Activated naive CD8-positive, alpha-beta T cell treated with anti-CD3 and anti-CD28 coated beads, Interleukin-2, amount 10 ng/mL, durations not matched to agents 7 days and 5 days (primary cell): ENCODE data around the gene CGB7. TPM values are rescaled to one million over a fixed set of nuclear protein-coding genes. Genes with fewer than 3 reads are reported as not detected.
"Not testable (repeated sequence)": the region's sequence is repeated elsewhere in the genome, so short reads cannot be mapped to it uniquely, and the experiment has no call there.

Experiments used
- ATAC-seq: fragments of 150-1000 bp; cut with Tn5 transposase; one replicate; pipeline ENCODE4 v1.10.0; 2021; ENCODE audit warnings: low read depth, moderate library complexity
- POLR2A ChIA-PET: fragments of 350-600 bp; sonication (Branson Sonifier 250); formaldehyde crosslinking; loops from one replicate; lab custom pipeline; 2021; ENCODE audit warnings: antibody characterized with exemption; lab: Charles Lee
- DNase-seq: peaks from one replicate; pipeline ENCODE4 v3.0.0; 2021
- H3K27ac Mint-ChIP-seq: one replicate; pipeline ENCODE4 v1.8.0; 2022; ENCODE audit warnings: mild to moderate bottlenecking, mixed read lengths
- H3K27me3 Mint-ChIP-seq: one replicate; pipeline ENCODE4 v1.8.0; 2022; ENCODE audit warnings: mild to moderate bottlenecking, moderate library complexity, mixed read lengths
- H3K36me3 Mint-ChIP-seq: one replicate; pipeline ENCODE4 v1.8.0; 2021; ENCODE audit warnings: mild to moderate bottlenecking, mixed read lengths
- H3K4me1 Mint-ChIP-seq: one replicate; pipeline ENCODE4 v1.8.0; 2021; ENCODE audit warnings: mixed read lengths
- H3K4me3 Mint-ChIP-seq: one replicate; pipeline ENCODE4 v1.8.0; 2022; ENCODE audit warnings: mild to moderate bottlenecking, moderate library complexity, mixed read lengths
- H3K9me3 Mint-ChIP-seq: one replicate; pipeline ENCODE4 v1.8.0; 2021; ENCODE audit warnings: mixed read lengths
- total RNA-seq, 2 experiments: library from RNA; stranded (reverse); gene quantifications; one replicate each; pipeline ENCODE4 v1.2.3, GENCODE V29; 2021

The CGB7 gene
- total RNA-seq, 2 experiments from 2014 or later = not detected

DNA sequence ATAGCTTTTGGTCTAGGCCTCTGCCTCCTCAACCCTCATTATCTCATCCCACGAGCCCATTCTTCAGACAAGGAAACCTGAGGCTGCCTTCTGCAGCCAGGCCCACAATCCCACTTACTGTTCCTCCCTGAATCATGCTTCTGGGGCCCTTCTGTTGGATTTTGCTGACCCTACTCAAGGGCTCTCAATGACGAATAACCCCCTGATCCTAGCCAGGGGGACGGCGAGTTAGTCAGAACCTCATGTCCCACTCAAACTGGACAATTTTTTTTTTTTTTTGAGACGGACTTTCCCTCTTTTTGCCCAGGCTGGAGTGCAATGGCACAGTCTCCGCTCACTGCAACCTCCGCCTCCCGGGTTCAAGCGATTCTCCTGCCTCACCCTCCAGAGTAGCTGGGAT is 35.4 kb downstream of the CGB7 start:
- no peaks in the 10 kb centered on the region for H3K9me3 Mint-ChIP-seq
- no peak overlapping the region for H3K27ac Mint-ChIP-seq

DNA sequence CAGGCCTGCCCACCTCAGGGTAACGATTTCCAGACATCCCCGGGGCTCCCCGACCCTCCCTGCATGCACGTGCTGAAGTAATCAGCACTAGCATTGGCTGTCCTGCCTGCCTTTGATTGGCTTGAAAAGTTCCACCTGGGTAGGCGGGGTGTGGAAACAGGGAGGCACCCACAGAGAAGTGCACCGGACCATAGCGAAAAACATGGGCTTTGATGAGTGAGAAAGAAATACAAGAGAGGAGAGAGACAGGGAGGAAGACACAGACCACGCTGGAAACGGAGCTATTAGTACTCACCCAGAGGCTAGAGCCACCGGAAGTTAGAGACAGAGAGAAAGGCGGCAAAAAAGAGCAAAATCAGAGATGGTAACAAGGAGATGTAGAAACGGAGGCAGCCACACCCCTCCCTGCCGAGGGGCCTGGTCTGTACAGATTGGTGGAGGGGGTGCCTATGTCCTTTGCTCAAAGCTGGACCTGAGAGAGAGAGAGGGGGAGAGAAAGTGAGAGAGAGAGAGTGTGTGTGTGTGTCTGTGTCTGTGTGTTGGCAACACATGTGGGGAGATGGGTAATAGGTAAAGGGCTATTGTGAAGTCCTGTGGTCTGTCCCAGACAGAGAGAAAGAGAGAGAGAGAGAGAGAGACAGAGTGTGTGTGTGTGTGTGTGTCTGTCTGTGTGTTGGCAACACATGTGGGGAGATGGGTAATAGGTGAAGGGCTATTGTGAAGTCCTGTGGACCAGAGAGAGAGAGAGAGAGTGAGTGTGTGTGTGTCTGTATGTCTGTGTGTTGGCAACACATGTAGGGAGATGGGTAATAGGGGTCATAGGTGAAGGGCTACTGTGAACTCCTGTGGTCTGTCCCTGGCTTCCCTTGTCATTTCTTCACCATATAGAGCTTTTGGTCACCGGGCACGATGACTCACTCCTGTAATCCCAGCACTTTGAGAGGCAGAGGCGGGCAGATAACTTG is 36.3 kb downstream of the CGB7 start:
- DNase-seq = no peak
- H3K4me3 Mint-ChIP-seq = no peak overlapping the region
- POLR2A ChIA-PET = no interaction called here
- peaks cover 22% of the 10 kb centered on the region for H3K27me3 Mint-ChIP-seq
- H3K9me3 Mint-ChIP-seq = no peaks in the 10 kb centered on the region
- H3K4me1 Mint-ChIP-seq = peaks cover 22% of the 10 kb centered on the region
- no peaks in the 10 kb centered on the region for H3K36me3 Mint-ChIP-seq
- peak overlapping the region; percentile 32 for H3K27ac Mint-ChIP-seq
- ATAC-seq = no peak

More for the DNA sequence above, 35.4 kb downstream of the CGB7 start:
- H3K27me3 Mint-ChIP-seq = peaks cover 22% of the 10 kb centered on the region
- POLR2A ChIA-PET = interaction anchor here (0.6 kb wide), 2 partner anchors 403 to 752 kb away, joined by 3 to 5 read pairs; partner anchors contain the start of gene GFY
- no peak for ATAC-seq
- DNase-seq = no peak
- no peak overlapping the region for H3K4me3 Mint-ChIP-seq
- peaks cover 22% of the 10 kb centered on the region for H3K4me1 Mint-ChIP-seq
- no peaks in the 10 kb centered on the region for H3K36me3 Mint-ChIP-seq

DNA sequence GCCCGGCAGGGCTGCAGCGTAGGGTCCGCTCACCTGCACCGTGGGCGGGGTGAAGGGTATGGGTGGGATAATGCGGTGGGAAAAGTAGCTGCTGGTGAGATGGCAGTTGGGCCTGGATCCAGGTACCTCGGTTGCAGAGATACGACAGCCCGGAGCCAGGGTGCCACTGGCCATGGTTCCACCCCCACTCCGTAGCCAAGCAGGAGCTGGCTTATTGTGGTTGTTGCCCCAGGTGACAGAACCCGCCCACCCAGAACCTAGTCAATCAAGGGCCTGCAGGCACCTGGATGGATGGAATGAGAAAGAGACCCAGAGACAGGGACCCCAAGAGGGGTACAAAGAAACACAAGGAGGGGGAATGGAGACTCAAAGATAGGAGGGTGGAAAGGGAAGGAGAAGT is 37.2 kb downstream of the CGB7 start:
- H3K27ac Mint-ChIP-seq = no peak overlapping the region
- H3K27me3 Mint-ChIP-seq = peaks cover 22% of the 10 kb centered on the region

DNA sequence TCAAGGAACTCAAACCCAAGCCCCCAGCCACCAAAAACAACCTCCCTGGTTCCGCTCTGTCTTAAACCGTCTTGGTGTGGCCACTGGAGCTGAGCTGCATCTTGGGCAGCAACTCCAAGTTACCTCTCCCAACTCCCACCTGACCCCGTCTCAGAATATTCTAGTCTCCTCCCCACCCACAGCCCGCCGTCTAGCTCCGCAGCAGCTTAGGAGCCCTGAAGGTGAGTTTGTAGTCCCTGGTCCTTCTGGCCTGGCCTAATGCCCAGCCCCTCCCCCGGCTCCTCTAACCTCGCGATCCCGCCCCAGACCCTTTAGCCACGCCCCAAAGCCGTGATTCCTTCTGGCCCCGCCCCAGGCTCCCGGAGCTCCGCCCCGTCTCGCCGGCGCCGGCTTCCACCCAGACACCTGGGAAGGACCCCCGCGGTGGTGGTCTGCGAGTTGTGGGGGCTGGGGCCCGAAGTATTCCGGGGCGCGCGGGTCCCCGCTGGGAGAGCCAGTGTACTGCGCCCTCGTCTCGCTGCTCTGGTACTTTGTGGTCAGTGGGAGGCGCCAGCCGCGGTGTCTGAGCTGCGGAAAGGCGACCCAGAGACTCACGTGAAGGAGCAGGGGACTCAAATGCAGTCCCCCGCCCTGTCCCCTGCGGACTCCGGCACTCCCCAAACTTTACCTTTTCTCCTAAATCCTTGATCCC is 38.2 kb downstream of the CGB7 start:
- peaks cover 22% of the 10 kb centered on the region for H3K4me1 Mint-ChIP-seq
- peak overlapping the region; percentile 81 for H3K4me3 Mint-ChIP-seq
- peaks cover 22% of the 10 kb centered on the region for H3K27me3 Mint-ChIP-seq
- H3K27ac Mint-ChIP-seq = peak overlapping the region; percentile 64
- POLR2A ChIA-PET = interaction anchor here (0.6 kb wide), 1 partner anchor 25 kb away, joined by 4 read pairs; the partner anchor contains the start of gene RUVBL2
- ATAC-seq (peak; percentile 19), DNase-seq (peak; percentile 76)
- H3K36me3 Mint-ChIP-seq = no peaks in the 10 kb centered on the region
- no peaks in the 10 kb centered on the region for H3K9me3 Mint-ChIP-seq

More for the DNA sequence above, 37.2 kb downstream of the CGB7 start:
- H3K9me3 Mint-ChIP-seq = no peaks in the 10 kb centered on the region
- H3K4me3 Mint-ChIP-seq = no peak overlapping the region
- peaks cover 22% of the 10 kb centered on the region for H3K4me1 Mint-ChIP-seq
- DNase-seq = no peak
- H3K36me3 Mint-ChIP-seq = no peaks in the 10 kb centered on the region
- POLR2A ChIA-PET = interaction anchor here (0.6 kb wide), 1 partner anchor 26 kb away, joined by 4 read pairs; the partner anchor contains the start of gene RUVBL2
- ATAC-seq = no peak

DNA sequence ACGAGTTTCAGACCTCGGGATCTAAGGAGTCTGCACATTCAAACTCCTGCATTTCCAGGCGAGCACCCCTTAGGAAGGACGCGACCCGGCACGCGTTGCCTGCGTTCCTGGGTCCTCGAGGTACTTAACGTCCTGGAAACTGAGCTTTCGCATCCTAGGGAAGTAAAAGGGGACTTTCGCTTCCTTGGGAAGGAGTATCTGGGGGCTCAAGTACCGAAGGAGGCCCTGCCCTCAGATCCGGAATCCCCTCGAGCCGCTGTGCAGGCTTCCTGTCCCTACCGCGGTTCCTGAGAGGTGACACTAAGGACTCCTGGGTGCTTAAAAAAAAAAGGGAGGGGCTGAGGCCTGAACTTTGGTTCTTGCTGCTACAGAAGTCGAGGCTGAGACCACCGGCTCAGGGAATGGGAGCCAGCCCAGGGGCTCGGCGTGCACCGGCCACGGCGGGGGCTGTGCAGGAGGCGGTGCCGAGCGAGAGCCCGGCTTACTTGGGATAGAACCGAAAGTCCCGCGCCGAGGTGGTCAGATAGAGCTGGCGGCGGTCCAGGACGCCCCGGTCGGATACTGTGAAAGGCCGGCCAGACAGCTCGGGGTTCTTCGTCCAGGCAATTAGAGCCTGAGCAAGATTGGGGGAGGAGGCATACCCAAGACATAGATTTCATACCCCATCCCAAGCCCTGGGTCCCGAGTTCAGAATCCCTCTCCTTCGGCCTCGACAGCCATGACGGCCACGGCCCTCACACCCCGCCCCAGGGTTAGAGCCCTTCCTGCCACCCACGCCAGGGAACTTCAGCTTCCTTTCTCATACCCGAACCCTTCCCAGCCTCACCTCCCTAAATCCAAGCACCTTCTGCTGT is 38.9 kb downstream of the CGB7 start:
- Mint-ChIP-seq H3K4me1 (peaks cover 22% of the 10 kb centered on the region), H3K4me3 (peak overlapping the region; percentile 81), H3K27ac (peak overlapping the region; percentile 64), H3K27me3 (peaks cover 22% of the 10 kb centered on the region)
- DNase-seq (peak; percentile 46), ATAC-seq (peak; percentile 20)
- POLR2A ChIA-PET = interaction anchor here (0.7 to 1.3 kb wide), 3 partner anchors 25 to 316 kb away, joined by 3 to 5 read pairs (median 3); partner anchors contain the start of genes CD37, GYS1 and RUVBL2
- not testable (repeated sequence) for H3K9me3 Mint-ChIP-seq, H3K36me3 Mint-ChIP-seq

DNA sequence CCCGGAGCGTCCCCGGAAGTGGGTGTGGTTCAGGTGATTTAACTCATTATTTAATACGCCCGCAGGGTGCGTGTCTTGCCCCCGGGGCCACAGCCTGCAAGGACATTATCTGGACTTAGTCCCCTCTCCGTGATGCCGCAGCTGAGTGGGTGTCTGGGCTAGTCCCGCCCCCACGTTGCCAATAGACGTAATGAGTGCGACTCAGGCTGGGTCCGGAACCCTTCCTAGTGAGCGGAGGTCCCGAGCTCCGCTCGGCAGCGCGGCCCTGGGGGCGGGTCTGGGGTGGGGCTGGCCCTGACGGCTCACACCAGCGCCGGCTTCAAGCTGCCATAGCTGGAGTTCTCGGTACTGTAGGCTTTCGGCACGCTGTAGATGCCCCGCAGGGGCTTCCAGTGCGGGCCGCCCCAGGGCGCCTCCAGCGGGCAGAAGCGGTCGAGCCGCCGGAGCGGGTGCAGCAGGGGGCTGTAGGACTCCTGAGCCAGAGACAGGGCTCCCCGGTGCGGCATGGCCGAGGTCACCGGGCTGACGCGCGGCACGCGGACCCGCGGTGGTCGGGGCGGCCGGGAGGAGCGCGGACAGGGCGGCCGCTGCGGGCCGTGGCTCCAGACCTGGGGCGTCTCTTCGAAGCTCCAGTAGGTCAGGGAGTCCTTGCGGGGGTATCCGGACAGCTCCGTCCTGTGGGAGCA is 39.7 kb downstream of the CGB7 start:
- Mint-ChIP-seq H3K4me1 (peaks cover 22% of the 10 kb centered on the region), H3K9me3 (no peaks in the 10 kb centered on the region), H3K27me3 (peaks cover 22% of the 10 kb centered on the region), H3K4me3 (peak overlapping the region; percentile 81), H3K27ac (no peak overlapping the region), H3K36me3 (no peaks in the 10 kb centered on the region)
- POLR2A ChIA-PET = interaction anchor here (0.6 to 1.3 kb wide), 6 partner anchors 24 to 317 kb away, joined by 3 to 5 read pairs (median 3); partner anchors contain the start of genes CD37, GYS1 and RUVBL2
- peak; percentile 78 for DNase-seq
- ATAC-seq = peak; percentile 85

DNA sequence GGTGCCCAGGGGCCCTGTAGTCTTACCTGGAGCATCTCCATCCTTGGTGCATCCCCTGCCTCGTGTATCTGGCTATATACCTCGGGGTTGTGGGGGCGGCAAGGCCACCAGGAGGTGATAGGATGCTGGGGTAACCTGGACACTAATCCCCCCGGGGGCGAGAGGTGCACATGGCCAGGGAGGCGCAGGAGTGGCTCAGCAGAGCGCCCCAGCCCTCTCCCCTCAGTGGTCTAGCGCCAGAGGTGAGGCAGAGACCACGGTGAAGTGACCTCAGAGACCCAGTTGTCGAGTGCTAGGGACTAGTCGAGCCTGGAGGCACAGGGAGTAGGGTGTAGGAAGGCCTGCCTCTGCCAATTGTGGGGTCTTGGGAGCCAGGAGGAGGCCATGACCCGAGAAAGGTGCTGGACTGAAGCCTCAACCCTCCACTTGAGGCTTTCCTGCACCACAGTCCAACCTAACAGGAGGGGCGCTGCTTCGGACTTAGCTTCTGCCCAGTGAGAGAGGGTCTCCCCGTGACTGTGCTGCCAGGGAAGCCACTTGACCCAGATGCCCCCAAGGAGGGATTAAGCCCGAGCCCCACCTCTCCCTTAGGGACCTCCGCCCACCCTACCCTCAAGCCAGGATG is 40.4 kb downstream of the CGB7 start, which contains the start of gene LHB:
Gene LHB, minus strand, starts transcription at position 51 of the 625 bp plus-strand sequence. Its CDS starts 10 bp downstream, at position 41.
- ATAC-seq (no peak), DNase-seq (no peak)
- Mint-ChIP-seq H3K9me3 (no peaks in the 10 kb centered on the region), H3K4me1 (peaks cover 22% of the 10 kb centered on the region), H3K4me3 (peak within 1 kb of the TSS; percentile 81), H3K27me3 (peaks cover 22% of the 10 kb centered on the region), H3K36me3 (no peaks in the 10 kb centered on the region), H3K27ac (no peak within 1 kb of the TSS)
- POLR2A ChIA-PET = interaction anchor here (0.6 to 1.3 kb wide), 4 partner anchors 24 to 223 kb away, joined by 3 to 5 read pairs (median 3); partner anchors contain the start of genes GYS1 and RUVBL2

DNA sequence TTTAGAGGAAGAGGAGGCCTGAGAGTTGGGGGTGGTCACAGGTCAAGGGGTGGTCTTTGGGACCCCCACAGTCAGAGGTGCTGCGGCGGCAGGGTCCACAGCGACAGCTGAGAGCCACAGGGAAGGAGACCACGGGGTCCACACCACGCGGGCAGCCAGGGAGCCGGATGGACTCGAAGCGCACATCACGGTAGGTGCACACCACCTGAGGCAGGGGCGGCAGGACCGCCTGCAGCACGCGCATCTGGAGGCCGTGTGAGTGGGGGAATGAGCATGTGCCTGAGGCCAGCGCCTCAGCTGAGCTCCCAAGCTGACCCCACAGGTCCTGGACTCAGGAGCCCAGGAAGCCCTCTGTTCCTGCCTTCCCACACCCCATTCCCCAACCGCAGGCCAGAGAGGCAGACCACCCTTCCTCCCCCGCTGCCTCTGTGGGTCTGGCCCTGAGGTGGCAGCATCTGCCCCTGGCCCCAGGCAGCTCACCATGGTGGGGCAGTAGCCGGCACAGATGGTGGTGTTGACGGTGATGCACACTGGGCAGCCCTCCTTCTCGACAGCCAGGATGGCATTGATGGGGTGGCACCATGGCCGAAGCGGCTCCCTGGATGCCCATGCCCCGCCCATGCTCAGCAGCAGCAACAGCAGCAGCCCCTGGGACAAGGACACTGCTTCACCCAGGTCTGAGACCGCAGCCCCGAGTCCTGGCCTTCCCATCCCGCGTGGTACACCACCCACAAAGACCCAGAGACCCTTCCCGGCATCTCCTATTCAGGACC is 41.3 kb downstream of the CGB7 start:
- Mint-ChIP-seq H3K27me3 (peaks cover 22% of the 10 kb centered on the region), H3K4me3 (no peak overlapping the region), H3K27ac (no peak overlapping the region), H3K36me3 (no peaks in the 10 kb centered on the region), H3K9me3 (no peaks in the 10 kb centered on the region), H3K4me1 (peaks cover 18% of the 10 kb centered on the region)
- no peak for ATAC-seq
- no peak for DNase-seq
- POLR2A ChIA-PET = no interaction called here

DNA sequence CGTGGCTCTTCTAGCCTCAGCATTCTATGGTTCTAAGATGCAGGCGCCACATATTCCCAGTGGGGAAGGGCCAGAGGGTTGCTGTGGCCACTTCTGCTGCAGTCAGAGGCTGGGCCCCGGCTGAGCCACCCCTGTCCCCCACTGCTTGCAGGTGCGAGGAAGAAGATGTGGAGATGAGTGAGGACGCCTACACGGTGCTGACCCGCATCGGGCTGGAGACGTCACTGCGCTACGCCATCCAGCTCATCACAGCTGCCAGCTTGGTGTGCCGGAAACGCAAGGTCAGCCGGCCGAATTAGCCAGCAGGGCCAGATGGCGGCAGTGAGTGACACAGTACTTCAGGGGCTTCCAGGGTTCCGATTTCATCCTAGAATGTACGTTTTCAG is 42.7 kb downstream of the CGB7 start:
- H3K36me3 Mint-ChIP-seq = peaks cover 3% of the 10 kb centered on the region
- peaks cover 14% of the 10 kb centered on the region for H3K4me1 Mint-ChIP-seq
- no peak overlapping the region for H3K4me3 Mint-ChIP-seq
- no peak overlapping the region for H3K27ac Mint-ChIP-seq
- H3K9me3 Mint-ChIP-seq = no peaks in the 10 kb centered on the region
- POLR2A ChIA-PET = no interaction called here
- peaks cover 10% of the 10 kb centered on the region for H3K27me3 Mint-ChIP-seq
- no peak for ATAC-seq
- DNase-seq = no peak

DNA sequence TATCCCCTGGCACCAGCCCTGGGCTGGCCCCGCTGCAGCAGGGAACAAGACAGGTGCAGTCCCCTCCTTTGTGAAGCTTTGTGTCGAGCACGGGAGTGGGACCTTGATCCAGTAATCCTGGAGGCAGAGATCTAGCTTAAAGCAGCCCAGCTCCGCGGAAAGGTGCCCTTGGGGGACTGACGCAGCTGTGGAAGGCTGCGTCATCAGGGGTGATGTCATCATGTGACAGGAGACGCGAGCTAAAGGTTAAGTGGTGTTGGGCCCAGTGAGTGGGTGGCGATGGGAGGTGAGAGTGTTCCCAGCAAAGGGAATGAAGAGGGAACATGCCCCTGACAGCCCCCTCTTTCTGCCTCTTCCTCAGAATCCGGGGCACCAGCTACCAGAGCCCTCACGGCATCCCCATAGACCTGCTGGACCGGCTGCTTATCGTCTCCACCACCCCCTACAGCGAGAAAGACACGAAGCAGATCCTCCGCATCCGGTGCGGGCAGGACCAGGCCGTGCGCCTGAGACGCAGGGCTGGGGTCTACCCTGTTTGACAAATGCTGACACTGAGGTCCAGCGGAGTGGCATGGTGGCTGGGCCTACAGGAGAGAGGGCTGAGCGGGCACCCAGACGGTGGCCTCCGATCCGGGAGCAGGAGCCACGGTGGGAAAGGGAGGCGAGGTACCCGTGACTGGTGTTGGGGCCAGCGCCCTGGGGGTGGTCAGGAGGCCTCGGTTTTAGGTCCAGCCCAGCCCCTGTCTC is 43.3 kb downstream of the CGB7 start:
- ATAC-seq (no peak), DNase-seq (no peak)
- Mint-ChIP-seq H3K27me3 (peaks cover 5% of the 10 kb centered on the region), H3K36me3 (peaks cover 3% of the 10 kb centered on the region), H3K4me3 (no peak overlapping the region), H3K27ac (no peak overlapping the region), H3K4me1 (peaks cover 13% of the 10 kb centered on the region), H3K9me3 (no peaks in the 10 kb centered on the region)
- POLR2A ChIA-PET = interaction anchor here (0.5 kb wide), 1 partner anchor 436 kb away, joined by 3 read pairs; no protein-coding TSS in a partner anchor
